ENCODE measurements around the gene MTMR3.

The MTMR3 gene

DNA sequence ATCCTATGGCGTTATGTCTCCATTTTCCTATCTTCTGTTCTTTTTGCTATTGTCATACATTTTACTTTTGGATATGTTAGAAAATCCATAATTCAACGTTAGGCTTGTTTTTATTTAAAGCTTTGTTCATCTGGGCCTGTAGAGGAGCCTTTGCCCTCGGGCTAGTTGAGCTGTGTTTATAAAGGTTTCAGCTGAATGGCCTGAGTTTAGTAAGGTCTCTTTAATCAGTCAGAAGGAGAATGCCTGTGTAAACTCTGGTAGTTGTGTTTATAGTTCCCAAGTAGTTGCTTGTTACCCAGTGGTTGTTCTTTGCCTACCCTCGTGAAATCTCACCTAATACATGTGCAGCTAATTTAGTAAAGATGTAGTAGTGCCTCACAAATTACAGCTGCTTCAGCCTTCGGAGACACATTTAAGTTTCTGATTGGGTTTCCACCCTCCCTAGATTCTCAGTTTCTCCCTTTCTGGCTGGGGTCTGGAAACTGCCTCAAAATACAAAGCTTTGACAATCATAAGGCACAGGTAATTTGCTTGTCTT lies 33.1 kb downstream of the MTMR3 start:
- DNase-seq (ENCODE audit: low read depth in 2 of 2) = no peak

DNA sequence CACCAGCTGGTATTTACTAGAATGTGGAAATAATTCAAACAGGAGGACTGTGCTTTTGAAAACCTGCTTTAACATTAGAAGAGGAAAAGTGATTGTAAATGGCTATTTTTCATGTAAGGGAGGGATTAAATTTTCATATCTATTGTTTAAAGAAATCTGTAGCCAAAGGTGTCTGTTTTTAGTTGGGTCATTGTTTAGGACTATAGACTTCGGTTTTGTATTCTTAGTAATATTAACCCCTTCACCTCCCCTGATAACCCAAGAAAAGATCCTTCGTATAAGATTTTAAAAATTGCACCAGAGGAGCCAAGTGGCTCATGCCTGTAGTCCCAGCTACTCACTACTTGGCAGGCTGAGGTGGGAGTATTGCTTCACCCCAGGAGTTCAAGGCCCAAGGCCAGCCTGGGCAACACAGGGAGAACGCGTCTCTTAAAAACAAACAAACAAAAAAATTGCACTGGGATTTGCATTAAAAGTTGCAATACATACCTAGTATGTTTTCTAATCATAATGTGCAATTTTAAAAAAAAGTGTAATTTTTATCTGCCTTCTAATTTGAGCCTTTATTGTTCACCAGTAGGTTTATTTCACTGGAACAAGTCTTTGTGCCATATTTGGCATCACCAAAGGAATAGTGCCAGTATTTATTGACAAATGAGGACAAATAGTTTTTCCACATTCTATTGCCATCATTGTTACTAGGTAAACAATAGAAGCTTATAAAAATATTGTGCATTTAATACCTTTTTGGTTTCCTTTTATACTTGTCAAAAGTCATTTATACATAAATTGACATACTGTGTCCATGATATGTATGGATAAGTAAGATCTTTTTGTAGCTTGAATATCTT lies 34.3 kb downstream of the MTMR3 start:
- DNase-seq (ENCODE audit: low read depth in 2 of 2) = no peak

GRCh38 chr22:29925402-29925801 lies 42.4 kb downstream of the MTMR3 start:
- DNase-seq (ENCODE audit: low read depth in 2 of 2) = no peak

GRCh38 chr22:29926057-29926456 lies 43.1 kb downstream of the MTMR3 start:
- no peak for DNase-seq (ENCODE audit: low read depth in 2 of 2)

DNA sequence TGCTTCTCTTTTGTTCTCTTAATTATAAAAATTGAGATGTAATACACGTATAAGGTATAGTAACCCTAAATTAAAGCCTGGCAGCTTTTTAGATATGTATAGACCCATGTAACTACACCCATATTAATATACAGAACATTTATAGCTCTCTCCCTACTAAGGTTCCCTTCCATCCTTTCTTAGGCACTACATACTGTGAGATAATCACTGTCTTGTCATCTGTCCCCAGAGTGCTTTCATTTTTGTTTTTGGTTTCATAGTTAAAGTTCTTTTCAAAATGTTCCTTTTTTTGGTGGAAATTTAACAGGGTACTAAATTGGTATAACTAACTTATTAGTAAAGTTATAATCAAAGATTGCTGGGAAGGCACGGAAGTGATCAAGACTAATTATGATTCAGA lies 49.2 kb downstream of the MTMR3 start:
- no peak for DNase-seq (ENCODE audit: low read depth in 2 of 2)

DNA sequence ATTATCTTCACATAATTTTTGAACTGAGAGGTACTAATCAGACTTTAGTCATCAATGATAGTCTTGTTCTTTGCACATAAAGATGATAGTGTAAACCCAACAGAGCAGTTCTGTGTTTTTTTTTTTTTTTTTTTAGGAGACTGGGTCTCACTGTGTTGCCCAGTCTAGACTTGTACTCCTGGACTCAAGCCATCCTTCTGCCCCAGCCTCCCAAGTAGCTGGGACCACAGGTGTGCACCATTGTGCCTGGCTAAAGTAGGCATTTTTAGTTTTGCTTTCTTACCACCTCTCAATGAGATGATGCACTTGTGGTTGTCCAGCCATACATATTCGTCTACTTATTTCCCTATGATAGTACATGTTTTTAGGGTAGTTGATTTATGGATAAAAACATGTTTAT lies 50.6 kb downstream of the MTMR3 start:
- no peak for DNase-seq (ENCODE audit: low read depth in 2 of 2)

GRCh38 chr22:29934596-29934995 lies 51.6 kb downstream of the MTMR3 start:
- DNase-seq (ENCODE audit: low read depth in 2 of 2) = no peak

DNA sequence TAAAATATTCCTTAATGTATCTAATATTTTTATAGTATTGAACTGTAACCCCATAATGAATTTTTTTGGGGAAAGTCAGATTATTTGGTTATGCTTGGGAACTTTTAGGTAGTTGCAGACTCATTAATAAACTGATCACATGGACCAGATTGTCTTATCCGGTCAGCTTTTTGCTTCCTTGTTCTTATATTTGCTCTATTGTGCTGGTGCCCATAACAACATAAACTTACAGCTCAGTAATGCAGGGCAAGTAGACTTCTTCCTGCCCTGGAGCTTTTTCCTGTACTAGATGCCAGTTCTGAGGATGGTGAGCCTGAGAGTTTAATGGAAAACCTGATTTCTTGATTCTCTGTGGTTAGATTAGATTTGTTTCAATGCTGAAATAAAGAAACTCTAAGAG lies 53.2 kb downstream of the MTMR3 start:
- DNase-seq (ENCODE audit: low read depth in 2 of 2) = no peak

DNA sequence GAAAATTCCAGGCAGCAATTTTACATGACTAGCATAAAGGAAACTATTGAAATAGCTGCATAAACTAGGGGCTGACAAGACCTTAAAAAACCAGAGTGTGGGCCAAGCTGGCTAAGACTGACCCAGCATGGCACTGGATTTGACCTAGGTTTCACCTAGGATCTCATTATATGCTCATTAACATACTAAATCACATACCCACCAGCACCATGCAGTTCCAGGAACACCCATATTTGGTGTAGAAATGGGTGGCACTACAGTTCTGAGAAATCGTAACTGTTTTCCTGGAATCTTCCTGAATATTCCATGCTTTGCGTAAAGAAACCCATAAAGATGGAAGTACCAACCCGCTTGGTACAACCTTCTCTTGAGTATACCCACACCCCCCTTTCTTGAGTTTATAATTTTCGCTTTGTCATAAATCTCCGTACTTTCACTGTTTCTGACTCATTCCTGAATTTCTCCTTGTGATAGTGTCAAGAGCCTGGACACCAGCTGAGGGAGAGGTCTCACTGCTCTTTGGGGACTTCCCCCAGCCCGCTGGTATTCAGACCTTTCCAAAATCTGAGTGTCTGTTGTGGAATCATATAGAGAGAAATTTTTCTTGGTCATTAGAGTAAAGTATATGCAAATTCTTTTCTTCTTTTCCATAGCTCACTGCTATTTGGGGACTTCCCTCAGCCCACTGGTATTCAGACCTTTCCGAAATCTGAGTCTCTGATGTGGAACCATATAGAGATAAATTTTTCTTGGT lies 55.1 kb downstream of the MTMR3 start:
- DNase-seq (ENCODE audit: low read depth in 2 of 2) = no peak

GRCh38 chr22:29940526-29940925 lies 57.6 kb downstream of the MTMR3 start:
- DNase-seq (ENCODE audit: low read depth in 2 of 2) = no peak

GRCh38 chr22:29944339-29944738 lies 61.4 kb downstream of the MTMR3 start:
- no peak for DNase-seq (ENCODE audit: low read depth in 2 of 2)

DNA sequence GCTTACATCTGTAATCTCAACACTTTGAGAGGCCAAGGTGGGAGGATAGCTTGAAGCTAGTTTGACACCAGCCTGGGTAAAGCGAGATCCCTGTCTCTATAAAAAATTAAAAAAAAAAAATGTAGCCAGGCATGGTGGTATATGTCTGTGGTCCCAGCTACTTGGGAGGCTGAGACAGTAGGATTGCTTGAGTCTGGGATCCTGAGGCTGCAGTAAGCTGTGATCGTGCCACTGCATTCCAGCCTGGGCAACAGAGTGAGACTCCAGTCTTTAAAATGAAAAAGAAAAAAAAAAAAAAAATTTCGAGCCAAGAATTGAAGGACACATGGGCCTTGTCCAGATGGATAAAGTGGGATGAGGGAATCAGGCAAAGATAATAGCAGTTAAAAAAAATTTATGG lies 62.5 kb downstream of the MTMR3 start:
- no peak for DNase-seq (ENCODE audit: low read depth in 2 of 2)

DNA sequence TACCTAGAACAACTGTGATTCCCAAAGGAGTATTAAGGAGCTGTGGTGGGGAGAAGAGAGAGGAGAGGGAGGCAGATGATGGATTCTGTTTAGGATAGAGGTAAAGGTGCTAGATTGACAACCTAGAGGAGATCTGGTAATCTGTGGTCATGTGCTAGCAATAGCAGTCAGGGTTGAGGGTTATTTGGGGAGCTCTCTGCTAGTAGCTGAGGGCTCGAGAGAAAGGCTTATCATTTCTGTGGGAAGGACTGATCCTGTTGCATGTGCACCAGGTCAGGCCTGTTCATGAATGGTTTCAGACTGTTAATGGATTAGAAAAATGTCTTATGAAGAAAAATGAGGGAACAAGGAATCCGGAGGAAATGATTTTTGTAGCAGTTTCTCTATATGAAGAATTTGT lies 63.2 kb downstream of the MTMR3 start:
- DNase-seq (ENCODE audit: low read depth in 2 of 2) = no peak

DNA sequence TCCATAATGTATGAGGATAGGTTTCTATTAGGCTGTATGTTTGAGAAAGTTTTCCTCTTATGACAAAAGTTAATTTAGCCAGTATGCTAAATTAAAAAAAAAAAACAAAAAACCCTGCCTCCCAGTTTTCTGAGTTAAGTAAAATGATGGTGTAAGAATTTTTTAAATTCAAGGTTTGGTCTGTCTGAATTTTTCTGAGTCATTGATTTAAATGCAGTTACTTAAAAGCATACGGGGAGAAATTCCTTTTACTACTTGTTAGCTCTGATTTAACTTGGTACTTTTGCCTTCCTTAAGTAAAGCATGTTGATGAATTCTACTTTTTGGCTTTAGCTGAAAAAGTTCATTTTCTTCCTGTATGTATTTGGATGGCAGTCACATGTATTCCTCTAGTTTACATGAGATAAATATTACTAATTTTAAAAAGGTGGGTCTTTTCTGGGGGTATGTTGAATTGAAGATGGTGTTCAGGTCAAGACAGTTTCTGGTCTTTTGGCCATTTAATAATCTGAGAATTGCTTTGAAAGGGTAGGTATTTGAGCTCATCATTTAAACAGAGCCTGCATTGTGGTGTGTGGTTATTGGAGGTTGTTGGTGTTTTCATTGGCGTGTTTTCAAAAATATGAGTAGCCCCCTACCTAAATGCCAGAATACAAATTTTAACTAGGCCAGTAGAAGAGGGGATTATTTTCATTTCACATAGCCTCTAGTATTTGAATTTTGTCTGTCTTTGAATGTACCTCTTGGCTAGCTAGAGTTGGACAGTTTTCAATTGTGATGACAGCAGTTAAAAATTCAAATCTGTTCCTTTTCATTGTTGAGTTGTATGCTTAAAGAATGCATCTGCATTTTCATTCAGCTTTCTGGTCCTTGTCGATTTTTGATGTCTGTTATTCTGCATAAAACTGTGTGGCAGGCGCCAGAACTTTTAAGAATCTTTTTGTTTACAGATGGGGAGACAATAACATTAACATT lies 64.7 kb downstream of the MTMR3 start:
- DNase-seq (ENCODE audit: low read depth in 2 of 2) = no peak

GRCh38 chr22:29948385-29948769 lies 65.4 kb downstream of the MTMR3 start:
- DNase-seq (ENCODE audit: low read depth in 2 of 2) = no peak

DNA sequence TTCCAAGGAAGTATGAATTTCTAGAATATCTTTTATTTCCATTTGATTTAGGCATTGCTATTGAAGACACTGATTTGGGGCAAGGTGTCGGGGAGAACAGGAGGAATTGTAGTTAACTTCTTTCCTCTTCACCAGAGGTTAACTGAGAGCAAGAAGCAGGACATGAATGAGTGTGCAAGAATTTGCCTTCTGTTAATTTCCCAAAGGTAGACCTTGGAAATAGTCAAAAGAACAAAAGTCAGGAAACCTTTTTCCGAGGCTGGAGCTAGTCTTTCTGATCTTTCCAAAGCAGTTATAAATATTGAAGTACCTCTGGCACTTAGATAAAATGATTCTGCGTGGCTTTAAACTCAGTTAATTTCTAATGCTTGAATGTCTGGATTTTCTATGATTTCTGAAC lies 66.9 kb downstream of the MTMR3 start:
- DNase-seq (ENCODE audit: low read depth in 2 of 2) = no peak

- DNase-seq (ENCODE audit: low read depth in 2 of 2) = no peak
Observed at GRCh38 chr22:29951791-29952413, 68.9 kb downstream of the MTMR3 start.

DNA sequence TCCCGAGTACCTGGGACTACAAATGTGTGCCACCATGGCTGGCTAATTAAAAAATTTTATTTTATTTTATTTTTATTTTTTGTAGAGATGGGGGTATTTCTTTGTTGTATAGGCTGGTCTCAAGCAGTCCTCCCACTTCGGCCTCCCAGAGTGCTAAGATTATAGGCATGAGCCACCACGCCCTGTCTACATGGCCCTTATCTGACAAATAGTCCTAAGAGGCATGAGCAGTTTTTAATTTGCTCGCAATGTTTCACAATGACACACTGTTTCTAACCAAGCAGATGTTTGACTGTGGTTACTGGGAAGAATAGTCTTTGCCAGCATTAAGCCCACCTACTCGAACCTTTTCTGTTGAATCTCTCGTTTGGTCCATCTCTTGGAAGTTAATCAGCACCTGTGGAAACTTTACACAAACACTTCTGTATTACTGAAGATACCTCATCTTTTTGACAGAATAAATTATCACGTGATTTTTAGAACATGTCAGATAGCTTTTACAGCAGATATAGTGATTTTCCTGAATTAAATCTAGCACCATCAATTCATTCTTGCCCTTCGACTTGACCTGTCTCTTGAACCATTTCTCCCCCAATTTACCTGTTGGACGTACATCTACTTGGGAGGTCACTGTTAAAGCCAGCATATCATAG lies 71.4 kb downstream of the MTMR3 start:
- no peak for DNase-seq (ENCODE audit: low read depth in 2 of 2)

GRCh38 chr22:29956680-29957079 lies 73.7 kb downstream of the MTMR3 start:
- no peak for DNase-seq (ENCODE audit: low read depth in 2 of 2)

DNA sequence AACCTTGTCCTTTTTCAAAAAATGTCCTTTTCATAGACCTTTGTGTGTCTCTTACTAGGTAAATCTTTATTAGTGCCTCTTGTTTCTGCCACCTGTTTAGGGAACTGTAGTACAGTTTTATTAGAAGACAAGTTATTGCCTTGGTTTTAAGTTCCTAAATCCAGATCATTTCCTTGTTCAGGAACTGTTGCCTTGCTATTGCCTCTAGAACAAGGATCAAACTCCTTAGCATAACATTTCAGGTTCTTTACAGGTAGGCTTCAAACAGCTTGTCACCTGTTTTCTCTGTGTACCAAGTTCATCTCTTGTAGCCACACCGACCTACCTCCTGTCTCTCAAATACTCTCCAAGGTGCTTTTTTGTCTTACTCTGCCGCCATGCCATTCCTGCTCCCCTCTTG lies 75.2 kb downstream of the MTMR3 start:
- no peak for DNase-seq (ENCODE audit: low read depth in 2 of 2)

DNA sequence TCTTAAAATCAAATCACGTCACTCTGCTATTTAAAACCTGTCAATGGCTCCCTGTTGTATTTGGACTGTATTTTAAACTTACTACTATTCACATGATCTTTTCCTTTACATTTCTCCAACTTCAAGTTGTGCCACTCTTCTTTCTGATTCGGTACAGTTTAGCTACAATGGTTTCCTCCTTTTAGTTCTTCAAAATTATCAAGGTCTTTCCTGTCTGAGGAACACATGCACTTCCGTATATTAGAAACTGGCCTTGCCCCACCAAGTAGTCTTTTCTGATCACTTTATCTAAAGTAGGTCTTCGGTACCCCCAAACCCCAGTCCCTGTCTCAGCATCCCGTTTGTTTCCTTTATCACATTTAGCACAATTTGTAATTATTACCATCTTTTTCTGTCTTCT lies 81.8 kb downstream of the MTMR3 start:
- DNase-seq (ENCODE audit: low read depth in 2 of 2) = no peak
